Measurements from ENCODE around the gene ATAD1.
"Not testable (repeated sequence)": the region's sequence is repeated elsewhere in the genome, so short reads cannot be mapped to it uniquely, and the experiment has no call there.

Gene ATAD1, protein sequence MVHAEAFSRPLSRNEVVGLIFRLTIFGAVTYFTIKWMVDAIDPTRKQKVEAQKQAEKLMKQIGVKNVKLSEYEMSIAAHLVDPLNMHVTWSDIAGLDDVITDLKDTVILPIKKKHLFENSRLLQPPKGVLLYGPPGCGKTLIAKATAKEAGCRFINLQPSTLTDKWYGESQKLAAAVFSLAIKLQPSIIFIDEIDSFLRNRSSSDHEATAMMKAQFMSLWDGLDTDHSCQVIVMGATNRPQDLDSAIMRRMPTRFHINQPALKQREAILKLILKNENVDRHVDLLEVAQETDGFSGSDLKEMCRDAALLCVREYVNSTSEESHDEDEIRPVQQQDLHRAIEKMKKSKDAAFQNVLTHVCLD

GRCh38 chr10:87817609-87818504 is at the start of gene ATAD1:
TSS of gene ATAD1 (minus strand) at chr10:87818226. CDS start at chr10:87814599, 3,627 bp downstream.
- TF ChIP-seq Cebpa-rat (IDR thresholded peaks at IDR 0.05), result no peak
- Histone ChIP-seq H3K36me3 (peaks cover 13 to 28% (median 16%) of the 10 kb centered on the region in 11 experiments; a peak in 20 of 22 replicates), H3K27me3 (no peaks in the 10 kb centered on the region), H3K4me1 (peaks cover 20 to 31% (median 27%) of the 10 kb centered on the region in 10 experiments), H3K9ac (peak within 1 kb of the TSS; percentile 82 to 93 (median 89)), H3K4me3 (peak within 1 kb of the TSS; percentile 75 to 89 (median 84)), H3K9me3 (replicated peaks in 1 of 11) (peaks cover 0 to 4% (median 0%) of the 10 kb centered on the region in 11 experiments; a peak in 3 of 22 replicates), H3K4me2 (peak within 1 kb of the TSS; percentile 84 to 98 (median 93)), H4K20me1 (peaks cover 0 to 14% (median 7%) of the 10 kb centered on the region in 11 experiments; a peak in 6 of 22 replicates), H3K27ac (peak within 1 kb of the TSS; percentile 83 to 94 (median 89))

DNA sequence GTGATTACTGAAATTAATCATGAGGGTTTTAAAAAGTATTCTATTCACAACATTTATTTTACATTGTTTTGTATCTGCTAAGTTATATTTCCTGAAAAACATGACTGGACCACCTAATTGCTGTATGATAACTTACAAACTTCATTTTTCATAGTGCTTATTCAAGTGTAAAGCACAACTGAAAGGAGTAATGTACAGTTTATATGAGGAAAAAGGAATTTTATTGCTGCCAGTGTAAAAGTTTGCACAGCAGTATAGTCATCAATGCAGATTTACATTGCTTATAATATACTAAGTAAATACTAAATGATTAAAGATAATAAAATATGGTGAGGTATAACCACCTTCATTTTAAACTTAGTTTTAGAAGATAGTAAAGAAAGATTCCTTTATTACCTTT is 49.4 kb upstream of the ATAD1 start:
- Histone ChIP-seq H3K4me1 (peaks cover 10 to 38% (median 30%) of the 10 kb centered on the region in 10 experiments), H3K4me3 (peak overlapping the region; percentile 73 to 91 (median 84)), H3K9ac (peak overlapping the region; percentile 58 to 98 (median 96); a peak in 18 of 22 replicates), H3K27ac (peak overlapping the region; percentile 42 to 98 (median 94); a peak in 18 of 22 replicates), H3K36me3 (peaks cover under 1 to 39% (median 13%) of the 10 kb centered on the region in 11 experiments; a peak in 17 of 22 replicates), H3K4me2 (peak overlapping the region; percentile 74 to 94 (median 81); a peak in 18 of 22 replicates), H4K20me1 (peaks cover 60 to 87% (median 82%) of the 10 kb centered on the region in 11 experiments), H3K9me3 (replicated peaks in 1 of 11) (no peaks in the 10 kb centered on the region), H3K27me3 (no peaks in the 10 kb centered on the region)
- TF ChIP-seq Cebpa-rat (IDR thresholded peaks at IDR 0.05), result no peak

- Histone ChIP-seq H3K4me1 (peaks cover 11 to 37% (median 31%) of the 10 kb centered on the region in 10 experiments), H3K9ac (peak overlapping the region; percentile 93 to 98 (median 96)), H4K20me1 (peaks cover 57 to 78% (median 73%) of the 10 kb centered on the region in 11 experiments)
Measured at GRCh38 chr10:87866412-87866974, 48.5 kb upstream of the ATAD1 start.

GRCh38 chr10:87865241-87865881 is 47.3 kb upstream of the ATAD1 start:
- Histone ChIP-seq H3K27ac (peak overlapping the region; percentile 83 to 98 (median 96); a peak in 21 of 22 replicates), H3K27me3 (no peaks in the 10 kb centered on the region), H3K4me2 (peak overlapping the region; percentile 67 to 94 (median 82)), H3K9me3 (replicated peaks in 1 of 11) (no peaks in the 10 kb centered on the region), H4K20me1 (peaks cover 54 to 67% (median 62%) of the 10 kb centered on the region in 11 experiments), H3K36me3 (peaks cover 0 to 20% (median 0%) of the 10 kb centered on the region in 11 experiments; a peak in 7 of 22 replicates), H3K4me1 (peaks cover 20 to 37% (median 32%) of the 10 kb centered on the region in 10 experiments), H3K4me3 (peak overlapping the region; percentile 73 to 91 (median 84)), H3K9ac (peak overlapping the region; percentile 93 to 98 (median 96))
- TF ChIP-seq Cebpa-rat (IDR thresholded peaks at IDR 0.05), result no peak

More at GRCh38 chr10:87866412-87866974, 48.5 kb upstream of the ATAD1 start:
- Histone ChIP-seq H3K4me3 (peak overlapping the region; percentile 73 to 91 (median 84)), H3K36me3 (peaks cover 0 to 30% (median 7%) of the 10 kb centered on the region in 11 experiments; a peak in 16 of 22 replicates), H3K27ac (peak overlapping the region; percentile 64 to 98 (median 96); a peak in 19 of 22 replicates), H3K9me3 (replicated peaks in 1 of 11) (no peaks in the 10 kb centered on the region), H3K27me3 (no peaks in the 10 kb centered on the region), H3K4me2 (peak overlapping the region; percentile 67 to 94 (median 82); a peak in 21 of 22 replicates)
- no peak for TF ChIP-seq Cebpa-rat (IDR thresholded peaks at IDR 0.05)

DNA sequence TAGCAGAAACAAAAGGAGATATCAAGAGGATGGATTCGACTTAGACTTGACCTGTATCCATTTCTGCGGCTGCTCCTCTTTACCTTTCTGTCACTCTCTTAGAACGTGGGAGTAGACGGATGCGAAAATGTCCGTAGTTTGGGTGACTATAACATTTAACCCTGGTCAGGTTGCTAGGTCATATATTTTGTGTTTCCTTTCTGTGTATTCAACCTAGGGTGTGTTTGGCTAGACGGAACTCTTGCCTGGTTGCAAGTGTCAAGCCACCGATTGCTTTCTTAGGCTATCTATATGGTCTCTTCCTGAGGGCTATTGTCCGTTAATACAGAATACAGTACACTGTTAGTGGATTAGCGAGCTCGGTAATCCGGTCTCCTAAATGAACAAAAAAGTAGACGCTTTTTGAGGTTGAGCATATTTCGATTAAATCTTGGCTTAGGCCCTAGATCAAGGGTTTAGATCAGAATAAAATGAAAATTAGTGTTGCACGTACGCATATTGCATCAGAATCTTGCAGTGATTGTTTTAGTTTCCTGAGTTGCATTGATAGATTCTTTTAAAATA is 46.6 kb upstream of the ATAD1 start:
- H4K20me1 ChIP-seq, result peaks cover 53 to 59% (median 55%) of the 10 kb centered on the region in 11 experiments
- no peaks in the 10 kb centered on the region for H3K27me3 ChIP-seq
- peak overlapping the region; percentile 93 to 98 (median 96) for H3K9ac ChIP-seq
- H3K4me3 ChIP-seq, result peak overlapping the region; percentile 73 to 91 (median 84)
- peak overlapping the region; percentile 67 to 94 (median 82) for H3K4me2 ChIP-seq
- no peak for TF ChIP-seq Cebpa-rat (IDR thresholded peaks at IDR 0.05)
- peaks cover 0 to 14% (median 0%) of the 10 kb centered on the region in 11 experiments; a peak in 7 of 22 replicates for H3K36me3 ChIP-seq
- H3K9me3 ChIP-seq (replicated peaks in 1 of 11), result no peaks in the 10 kb centered on the region
- peaks cover 22 to 33% (median 29%) of the 10 kb centered on the region in 10 experiments for H3K4me1 ChIP-seq
- H3K27ac ChIP-seq, result peak overlapping the region; percentile 83 to 98 (median 96)

- H3K4me3 ChIP-seq, result peak overlapping the region; percentile 73 to 91 (median 84)
- H3K4me2 ChIP-seq, result peak overlapping the region; percentile 67 to 98 (median 82)
- not testable (repeated sequence) for H3K9me3 ChIP-seq (replicated peaks in 1 of 11); H3K36me3 ChIP-seq; H3K27me3 ChIP-seq
- H3K27ac ChIP-seq, result peak overlapping the region; percentile 83 to 98 (median 96)
- H3K9ac ChIP-seq, result peak overlapping the region; percentile 93 to 98 (median 96)
- H4K20me1 ChIP-seq, result peaks cover 48 to 54% (median 50%) of the 10 kb centered on the region in 11 experiments
- H3K4me1 ChIP-seq, result peaks cover 18 to 28% (median 24%) of the 10 kb centered on the region in 10 experiments
Measured at GRCh38 chr10:87863951-87864495, 46.0 kb upstream of the ATAD1 start.

All from BLaER1 treated with 17β-estradiol and CSF1 and Interleukin-3, amounts not matched to agents 10 nM and 100 nM (cell line).